Erythroblast (primary cell): ENCODE data around the gene WNK1.

ENCODE experiments used
- GATA1 ChIP-seq: IDR thresholded peaks from 2 replicates; pipeline ENCODE4 v1.6.1; 2011; ENCODE audit warnings: low read depth, mild to moderate bottlenecking, control low read depth, low read length, moderate library complexity
- POLR2A ChIP-seq: IDR thresholded peaks from 2 replicates; pipeline ENCODE4 v1.6.1; 2011; ENCODE audit warnings: mild to moderate bottlenecking, low read length

DNA sequence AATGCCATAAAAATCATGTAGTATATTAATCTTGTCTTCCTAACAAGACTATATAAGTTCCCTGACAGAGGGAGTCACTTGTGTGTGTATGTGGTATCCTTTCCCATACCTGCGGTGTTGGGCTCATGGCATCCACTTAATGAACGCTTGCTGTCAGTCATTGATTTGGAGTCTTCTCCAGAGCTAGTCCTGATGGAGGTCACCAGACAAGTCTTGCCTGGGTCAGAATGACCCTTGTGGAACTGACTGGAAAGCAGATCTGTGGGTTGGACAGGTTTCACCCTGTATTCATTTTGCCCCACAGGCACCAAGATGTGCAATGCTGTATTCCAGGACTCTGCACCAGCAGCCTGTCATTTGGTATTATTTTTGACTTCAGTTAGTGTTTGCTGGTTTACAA, 27.3 kb upstream of the WNK1 start:
- no peak for TF ChIP-seq POLR2A
- TF ChIP-seq GATA1 = no peak
